A549 (cell line): ENCODE measurements around the gene FUT7. TPM values are rescaled to one million over a fixed set of nuclear protein-coding genes. Genes with fewer than 3 reads are reported as not detected.

Experiments used
- ATAC-seq, 2 experiments: fragments of 200-7000 bp in 1 of 2; fragments of >200 bp in 1 of 2; cut with Nextera tagmentation in 1 of 2; cut with Tn5 transposase in 1 of 2; 3 replicates each; pipeline versions ENCODE4 v1.8.0 to v1.9.1; 2018 to 2020; ENCODE audit warnings: mild to moderate bottlenecking in 1 of 2, moderate library complexity in 1 of 2
- CTCF ChIA-PET: fragments of 300-600 bp; sonication (Branson Sonifier 250); formaldehyde crosslinking; extraction: SDS; loops from one replicate; lab custom pipeline; 2021; ENCODE audit warnings: antibody characterized with exemption, inconsistent platforms; lab: Yijun Ruan, JAX
- POLR2A ChIA-PET: fragments of 350-600 bp; formaldehyde crosslinking; extraction: SDS; loops from one replicate; lab custom pipeline; 2021; ENCODE audit warnings: antibody characterized with exemption, inconsistent platforms; lab: Yijun Ruan, JAX
- DNase-seq, 2 experiments: peaks; one replicate each; pipeline versions ENCODE4 v3.0.0 to v3.0.0-alpha.2; 2011 to 2016; ENCODE audit warnings: low read depth in 1 of 2, low spot score in 1 of 2
- FAIRE-seq: peaks from 2 replicates; lab custom pipeline; 2011; peaks lifted over from hg19 to GRCh38; lab: Jason Lieb, UNC
- H3K27ac ChIP-seq, 2 experiments: fragments of >200 bp; sonication (Bioruptor Twin); formaldehyde crosslinking; 3 replicates each; pipeline ENCODE4 v1.5.1; 2016 to 2017
- H3K4me1 ChIP-seq: fragments of >200 bp; sonication (Bioruptor Twin); formaldehyde crosslinking; 3 replicates; pipeline ENCODE4 v1.6.1; 2016
- H3K4me2 ChIP-seq: fragments of >200 bp; sonication (Bioruptor Twin); formaldehyde crosslinking; 3 replicates; pipeline ENCODE4 v1.6.1; 2016
- H3K4me3 ChIP-seq: fragments of >200 bp; sonication (Bioruptor Twin); formaldehyde crosslinking; 3 replicates; pipeline ENCODE4 v1.5.1; 2016
- H3K9me3 ChIP-seq: fragments of >200 bp; sonication (Bioruptor Twin); formaldehyde crosslinking; 3 replicates; pipeline ENCODE4 v1.6.1; 2016
- CEBPB ChIP-seq, 2 experiments: fragments of >200 bp in 1 of 2; sonication (Bioruptor Twin) in 1 of 2; formaldehyde crosslinking in 1 of 2; IDR thresholded peaks; 2 replicates each; pipeline ENCODE4 v1.6.1; 2012 to 2016
- CHD4 ChIP-seq: fragments of 200-600 bp; sonication (generic); IDR thresholded peaks from 2 replicates; pipeline ENCODE4 v1.6.1; 2016; ENCODE audit warnings: antibody characterized with exemption, mild to moderate bottlenecking, borderline replicate concordance
- CTCF ChIP-seq: fragments of >200 bp; sonication (Bioruptor Twin); formaldehyde crosslinking; IDR thresholded peaks from 3 replicates; pipeline ENCODE4 v1.5.1; 2016
- FOXS1 ChIP-seq: fragments of 250-450 bp; sonication (Bioruptor Pico); IDR thresholded peaks from 2 replicates; pipeline ENCODE4 v1.5.0; 2020; ENCODE audit warnings: mild to moderate bottlenecking, moderate library complexity
- MAFK ChIP-seq: fragments of 450-650 bp; IDR thresholded peaks from 2 replicates; pipeline ENCODE4 v1.6.1; 2014; ENCODE audit not compliant: partially characterized antibody
- MAX ChIP-seq: IDR thresholded peaks from 2 replicates; pipeline ENCODE4 v1.6.1; 2012
- NFE2L2 ChIP-seq: fragments of 150-350 bp; conservative IDR thresholded peaks from 2 replicates; pipeline ENCODE4 v1.6.1; 2014; ENCODE audit warnings: low read length
- NPAS2 ChIP-seq: fragments of 250-450 bp; sonication (Bioruptor Pico); IDR thresholded peaks from 2 replicates; pipeline ENCODE4 v1.8.0; 2022; ENCODE audit warnings: mild to moderate bottlenecking, moderate library complexity, borderline replicate concordance
- POLR2AphosphoS2 ChIP-seq: conservative IDR thresholded peaks from 2 replicates; pipeline ENCODE4 v1.6.1; 2012; ENCODE audit warnings: low read length, improper control_type of control experiment, inconsistent platforms
- RAD21 ChIP-seq, 2 experiments: fragments of >200 bp in 1 of 2; sonication (Bioruptor Twin) in 1 of 2; formaldehyde crosslinking in 1 of 2; IDR thresholded peaks in 1 of 2; conservative IDR thresholded peaks in 1 of 2; 2 replicates in 1 of 2; 3 replicates in 1 of 2; pipeline ENCODE4 v1.6.1; 2012 to 2018; ENCODE audit warnings: inconsistent platforms in 1 of 2
- REST ChIP-seq: fragments of 200-600 bp; sonication (generic); IDR thresholded peaks from 2 replicates; pipeline ENCODE4 v1.6.1; 2016; ENCODE audit warnings: antibody characterized with exemption, mild to moderate bottlenecking, moderate library complexity
- RFX5 ChIP-seq: fragments of 450-650 bp; IDR thresholded peaks from 2 replicates; pipeline ENCODE4 v1.7.1; 2014; ENCODE audit warnings: antibody characterized with exemption, mild to moderate bottlenecking, moderate library complexity
- SREBF2 ChIP-seq: fragments of 450-650 bp; IDR thresholded peaks from 2 replicates; pipeline ENCODE4 v1.6.1; 2014; ENCODE audit warnings: mild to moderate bottlenecking, moderate library complexity
- TFCP2L1 ChIP-seq: fragments of 250-450 bp; sonication (Bioruptor Pico); IDR thresholded peaks from 2 replicates; pipeline ENCODE4 v1.5.0; 2021; ENCODE audit warnings: mild to moderate bottlenecking
- TP53 ChIP-seq: fragments of 250-450 bp; sonication (Bioruptor Pico); IDR thresholded peaks from 2 replicates; pipeline ENCODE4 v1.5.0; 2021; ENCODE audit warnings: mild to moderate bottlenecking, moderate library complexity
- ZFP36 ChIP-seq: fragments of 450-650 bp; IDR thresholded peaks from 2 replicates; pipeline ENCODE4 v1.6.1; 2014; ENCODE audit warnings: borderline replicate concordance; ENCODE audit not compliant: partially characterized antibody
- WGBS: methylation state at CpG from one replicate; pipeline ENCODE4 v1.1.6; 2017; ENCODE audit errors: missing lambda C conversion rate; 5-methylcytosine and 5-hydroxymethylcytosine counted together
- polyA plus RNA-seq, 4 experiments: library from polyadenylated mRNA; depleted of rRNA in 3 of 4; stranded (reverse); fragments of >200 nt; fragmentation: RNase III in 1 of 4; extraction: RNeasy Plus Mini Kit Qiagen cat#74134 plus additional on column Dnase treatment in 1 of 4; gene quantifications; 2 replicates in 3 of 4; 3 replicates in 1 of 4; pipeline ENCODE4 v1.2.3, GENCODE V29; 2011 to 2017
- TF ChIP-seq, protein P1 (sequence below): IDR thresholded peaks from 2 replicates; pipeline ENCODE4 v1.6.1; 2012; ENCODE audit warnings: low read depth, borderline replicate concordance
- TF ChIP-seq, protein P2 (sequence below): fragments of 250-450 bp; sonication (Bioruptor Pico); IDR thresholded peaks from 2 replicates; pipeline ENCODE4 v1.5.0; 2021; ENCODE audit warnings: mild to moderate bottlenecking, moderate library complexity, borderline replicate concordance

FUT7 gene
- polyA plus RNA-seq, 2 of the 4 experiments (the other 2 are of a cell fraction) = not detected

DNA sequence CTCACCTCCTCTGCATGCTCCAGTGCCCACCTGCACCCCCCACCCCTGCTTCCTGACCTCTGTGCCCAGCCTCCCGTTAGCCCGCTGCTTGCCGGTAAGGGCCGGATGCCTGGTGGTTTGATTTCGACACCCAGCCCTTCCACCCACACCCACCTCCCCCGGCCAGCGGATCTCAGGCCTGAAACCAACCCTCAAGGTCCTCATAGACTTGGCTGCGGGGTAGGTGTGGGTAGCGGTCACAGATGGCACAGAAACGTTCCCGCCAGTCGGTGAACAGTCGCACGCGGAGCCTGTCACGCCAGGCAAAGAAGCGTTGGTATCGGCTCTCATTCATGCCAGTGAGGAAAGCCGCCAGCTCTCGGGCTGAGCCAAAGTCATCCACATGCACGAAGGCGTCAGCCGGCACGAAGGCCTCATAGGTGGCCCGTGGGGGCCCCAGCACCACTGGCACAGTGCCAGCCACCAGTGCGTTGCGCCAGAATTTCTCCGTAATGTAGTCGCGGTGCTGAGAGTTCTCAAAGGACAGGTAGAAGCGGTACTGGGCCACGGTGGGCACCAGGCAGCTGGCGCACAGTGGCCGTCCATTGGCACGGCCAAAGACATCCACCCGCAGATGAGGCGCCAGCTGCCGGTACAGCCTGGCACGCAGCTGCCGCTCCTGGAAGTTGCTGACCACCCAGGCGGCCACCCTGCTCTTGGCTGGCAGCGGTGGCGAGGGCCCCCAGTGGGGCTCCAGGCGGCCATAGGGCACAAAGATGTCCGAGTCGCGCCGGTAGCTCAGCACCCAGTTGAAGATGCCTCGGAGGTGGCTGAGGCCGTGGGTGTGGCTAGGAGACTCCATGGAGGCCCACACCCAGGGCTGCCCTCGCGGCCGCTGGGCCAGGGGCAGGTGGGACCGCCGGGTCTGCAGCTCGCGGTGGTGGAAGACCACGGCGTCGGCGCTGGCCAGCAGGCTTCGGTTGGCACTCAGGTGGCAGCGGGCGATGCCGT, 1.1 kb downstream of the FUT7 start:
- FAIRE-seq (no peak), DNase-seq (no peak), ATAC-seq (no peak)
- Histone ChIP-seq H3K4me2 (no peak overlapping the region), H3K9me3 (no peaks in the 10 kb centered on the region), H3K27ac (no peak overlapping the region), H3K4me1 (peaks cover 37% of the 10 kb centered on the region), H3K4me3 (no peak overlapping the region)
- 89% methylated on average over 48 of the region's 65 CpGs for WGBS
- ChIA-PET POLR2A (no interaction called here), CTCF (interaction anchor here (0.8 to 20.4 kb wide), 23 partner anchors 6 to 243 kb away, joined by 3 to 282 read pairs (median 12); partner anchors contain the start of genes AJM1, C8G, ENTPD2 and FBXW5)
- TF ChIP-seq SREBF2 = no peak
- TF ChIP-seq TP53 = no peak
- TF ChIP-seq RAD21 (conservative IDR thresholded peaks at IDR 0.05 in 1 of 2, IDR thresholded peaks at IDR 0.05 in 1 of 2) = no peak
- no peak for TF ChIP-seq MAX
- TF ChIP-seq RFX5 = no peak

DNA sequence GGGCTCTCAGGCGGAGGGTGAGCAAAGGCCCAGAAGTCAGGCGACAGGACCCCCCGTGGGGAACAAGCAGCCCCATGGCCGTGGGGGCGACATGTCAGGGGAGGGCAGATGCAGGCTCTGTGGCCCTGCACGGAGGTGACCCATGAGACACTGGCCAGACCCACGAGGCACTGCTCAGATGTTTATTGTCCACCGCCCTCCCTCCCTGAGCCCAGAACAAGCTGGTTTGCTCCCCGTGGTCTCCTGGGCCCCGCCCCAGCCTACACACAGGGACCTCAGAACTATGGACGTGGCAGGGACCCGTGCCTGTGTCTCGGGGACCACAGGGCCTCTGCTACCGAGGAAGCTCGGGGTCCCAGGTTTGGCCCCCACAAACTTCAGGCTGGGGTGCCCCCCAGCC, 1.9 kb downstream of the FUT7 start:
- WGBS = 75% methylated on average over 10 of the region's 15 CpGs
- Histone ChIP-seq H3K27ac (no peak overlapping the region), H3K4me1 (peaks cover 33% of the 10 kb centered on the region), H3K4me2 (no peak overlapping the region), H3K4me3 (no peak overlapping the region), H3K9me3 (no peaks in the 10 kb centered on the region)
- ChIA-PET CTCF (interaction anchor here (0.5 to 20.4 kb wide), 65 partner anchors 7 to 301 kb away, joined by 3 to 282 read pairs (median 5); partner anchors contain the start of genes AJM1, ANAPC2, C8G and CLIC3), POLR2A (interaction anchor here (1.0 to 1.9 kb wide), 4 partner anchors 17 to 100 kb away, joined by 3 to 8 read pairs (median 4); partner anchors contain the start of genes CLIC3, NPDC1 and PAXX)
- no peak for ATAC-seq
- DNase-seq = no peak
- TF ChIP-seq ZFP36 (no peak), NPAS2 (CRISPR knock-in tag) (no peak), MAFK (no peak), MAX (no peak), FOXS1 (CRISPR knock-in tag) (no peak), RAD21 (conservative IDR thresholded peaks at IDR 0.05 in 1 of 2, IDR thresholded peaks at IDR 0.05 in 1 of 2) (no peak), CTCF (no peak), REST (no peak), CHD4 (no peak), CEBPB (IDR thresholded peaks at IDR 0.05) (no peak), POLR2AphosphoS2 (no peak), TFCP2L1 (no peak), NFE2L2 (no peak)
- TF ChIP-seq, protein P1, sequence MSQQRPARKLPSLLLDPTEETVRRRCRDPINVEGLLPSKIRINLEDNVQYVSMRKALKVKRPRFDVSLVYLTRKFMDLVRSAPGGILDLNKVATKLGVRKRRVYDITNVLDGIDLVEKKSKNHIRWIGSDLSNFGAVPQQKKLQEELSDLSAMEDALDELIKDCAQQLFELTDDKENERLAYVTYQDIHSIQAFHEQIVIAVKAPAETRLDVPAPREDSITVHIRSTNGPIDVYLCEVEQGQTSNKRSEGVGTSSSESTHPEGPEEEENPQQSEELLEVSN = no peak
- TF ChIP-seq, protein P2, sequence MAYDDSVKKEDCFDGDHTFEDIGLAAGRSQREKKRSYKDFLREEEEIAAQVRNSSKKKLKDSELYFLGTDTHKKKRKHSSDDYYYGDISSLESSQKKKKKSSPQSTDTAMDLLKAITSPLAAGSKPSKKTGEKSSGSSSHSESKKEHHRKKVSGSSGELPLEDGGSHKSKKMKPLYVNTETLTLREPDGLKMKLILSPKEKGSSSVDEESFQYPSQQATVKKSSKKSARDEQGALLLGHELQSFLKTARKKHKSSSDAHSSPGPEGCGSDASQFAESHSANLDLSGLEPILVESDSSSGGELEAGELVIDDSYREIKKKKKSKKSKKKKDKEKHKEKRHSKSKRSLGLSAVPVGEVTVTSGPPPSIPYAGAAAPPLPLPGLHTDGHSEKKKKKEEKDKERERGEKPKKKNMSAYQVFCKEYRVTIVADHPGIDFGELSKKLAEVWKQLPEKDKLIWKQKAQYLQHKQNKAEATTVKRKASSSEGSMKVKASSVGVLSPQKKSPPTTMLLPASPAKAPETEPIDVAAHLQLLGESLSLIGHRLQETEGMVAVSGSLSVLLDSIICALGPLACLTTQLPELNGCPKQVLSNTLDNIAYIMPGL (CRISPR knock-in tag) = no peak
- FAIRE-seq = no peak
